Endothelial cell of umbilical vein (primary cell): ENCODE data around the gene CBLB. TPM values are rescaled to one million over a fixed set of nuclear protein-coding genes. Genes with fewer than 3 reads are reported as not detected.

ENCODE experiments used
- BruUV-seq: library from RNA; stranded (reverse); fragments of 400-500 nt; replicated peaks from 2 replicates; lab custom pipeline; 2021; lab: Mats Ljungman, UMichigan
- CTCF ChIA-PET: fragments of 300-600, 350-600 bp; sonication (Branson Sonifier 250); formaldehyde crosslinking; loops from one replicate; lab custom pipeline; 2021; ENCODE audit warnings: antibody characterized with exemption, inconsistent platforms; lab: Charles Lee
- POLR2A ChIA-PET: fragments of 300-600, 350-600 bp; sonication (Branson Sonifier 250); formaldehyde crosslinking; loops from one replicate; lab custom pipeline; 2021; ENCODE audit warnings: antibody characterized with exemption, inconsistent platforms; lab: Charles Lee
- DNase-seq: peaks from one replicate; pipeline ENCODE4 v3.0.0-alpha.2; 2011; ENCODE audit warnings: low read depth, low spot score
- FAIRE-seq: peaks from 2 replicates; lab custom pipeline; 2011; peaks lifted over from hg19 to GRCh38; lab: Jason Lieb, UNC
- H2AFZ ChIP-seq: 2 replicates; pipeline ENCODE4 v1.6.0; 2012; ENCODE audit warnings: low read depth, low read length, control low read depth, inconsistent platforms
- H3K27ac ChIP-seq: 2 replicates; pipeline ENCODE4 v1.5.1; 2011; ENCODE audit warnings: low read depth, mild to moderate bottlenecking, control low read depth, low read length, moderate library complexity; ENCODE audit not compliant: insufficient read depth
- H3K27me3 ChIP-seq, 2 experiments: 2 replicates each; pipeline versions ENCODE4 v1.6.0 to v1.6.1; 2011; ENCODE audit warnings: low read length in 2 of 2, mixed read lengths in 1 of 2; ENCODE audit not compliant: control insufficient read depth in 2 of 2, insufficient read depth in 2 of 2
- H3K36me3 ChIP-seq, 2 experiments: 2 replicates in 1 of 2; 3 replicates in 1 of 2; pipeline ENCODE4 v1.5.1; 2011; ENCODE audit warnings: low read length in 2 of 2, mild to moderate bottlenecking in 1 of 2, moderate library complexity in 1 of 2; ENCODE audit not compliant: control insufficient read depth in 2 of 2, insufficient read depth in 2 of 2; ENCODE audit errors: extremely low read depth in 1 of 2
- H3K4me1 ChIP-seq: 3 replicates; pipeline ENCODE4 v1.5.1; 2011; ENCODE audit warnings: mild to moderate bottlenecking, low read length; ENCODE audit not compliant: control insufficient read depth, insufficient read depth; ENCODE audit errors: extremely low read depth
- H3K4me2 ChIP-seq: 2 replicates; pipeline ENCODE4 v1.6.1; 2011; ENCODE audit warnings: low read length, control low read depth, mixed read lengths; ENCODE audit not compliant: insufficient read depth
- H3K4me3 ChIP-seq, 3 experiments: fragments of 200-600 bp in 1 of 3; sonication (generic), shearing (Covaris generic) in 1 of 3; replicated peaks in 1 of 3; 2 replicates each; pipeline ENCODE4 v1.5.1; 2011 to 2016; ENCODE audit warnings: control low read depth in 3 of 3, low read length in 3 of 3, mild to moderate bottlenecking in 2 of 3, inconsistent platforms in 1 of 3, low read depth in 1 of 3, moderate library complexity in 1 of 3; ENCODE audit not compliant: insufficient read depth in 1 of 3
- H3K79me2 ChIP-seq: 2 replicates; pipeline ENCODE4 v1.6.0; 2012; ENCODE audit warnings: low read length, inconsistent platforms; ENCODE audit not compliant: control insufficient read depth, insufficient read depth
- H3K9ac ChIP-seq: replicated peaks from 2 replicates; pipeline ENCODE3; 2011; ENCODE audit warnings: low read length, control low read depth; ENCODE audit not compliant: insufficient read depth; ENCODE audit errors: extremely low read depth
- H3K9me1 ChIP-seq: replicated peaks from 3 replicates; pipeline ENCODE4 v1.6.0; 2011; ENCODE audit warnings: mild to moderate bottlenecking, low read length; ENCODE audit not compliant: control insufficient read depth, insufficient read depth; ENCODE audit errors: extremely low read depth
- H3K9me3 ChIP-seq: replicated peaks from 2 replicates; pipeline ENCODE4 v1.5.1; 2012; ENCODE audit warnings: low read length, inconsistent platforms; ENCODE audit not compliant: control insufficient read depth, insufficient read depth
- H4K20me1 ChIP-seq: replicated peaks from 2 replicates; pipeline ENCODE3; 2011; ENCODE audit warnings: mild to moderate bottlenecking, low read length; ENCODE audit not compliant: control insufficient read depth, insufficient read depth; ENCODE audit errors: extremely low read depth
- EZH2 ChIP-seq: IDR thresholded peaks from 2 replicates; pipeline ENCODE4 v1.6.1; 2012; ENCODE audit warnings: borderline replicate concordance, low read depth, mild to moderate bottlenecking, moderate library complexity, low read length, inconsistent platforms; ENCODE audit not compliant: severe bottlenecking
- FOS ChIP-seq: IDR thresholded peaks from 2 replicates; pipeline ENCODE4 v1.6.1; 2011; ENCODE audit warnings: mild to moderate bottlenecking, low read length, moderate library complexity, borderline replicate concordance; ENCODE audit not compliant: insufficient read depth
- GATA2 ChIP-seq: IDR thresholded peaks from 2 replicates; pipeline ENCODE4 v1.7.0; 2011; ENCODE audit warnings: low read depth, mild to moderate bottlenecking, moderate library complexity, mixed read lengths, low read length; ENCODE audit not compliant: insufficient read length, insufficient read depth
- JUN ChIP-seq: IDR thresholded peaks from 2 replicates; pipeline ENCODE4 v1.6.1; 2011; ENCODE audit warnings: borderline replicate concordance, low read depth; ENCODE audit not compliant: insufficient read length, insufficient read depth
- MYC ChIP-seq: IDR thresholded peaks from one replicate; pipeline ENCODE4 v1.6.1; 2011; ENCODE audit warnings: mild to moderate bottlenecking, low read depth, low read length
- POLR2A ChIP-seq: IDR thresholded peaks from 2 replicates; pipeline ENCODE4 v1.6.1; 2012; ENCODE audit warnings: low read depth, mild to moderate bottlenecking, control low read depth, low read length
- POLR2AphosphoS5 ChIP-seq: IDR thresholded peaks from 2 replicates; pipeline ENCODE4 v1.6.1; 2012; ENCODE audit warnings: low read depth, mild to moderate bottlenecking, control low read depth, low read length, moderate library complexity; ENCODE audit not compliant: insufficient read depth
- dilution Hi-C: fragments of 300-500 bp; cut with MboI; formaldehyde crosslinking; loops from one replicate; pipeline ENCODE4 v1.15.0; 2019; ENCODE audit warnings: low sequenced_read_pairs; ENCODE audit not compliant: extremely low pct_ligation_motif_present
- intact Hi-C: fragments of 100-400 bp; cut with micrococcal nuclease; formaldehyde crosslinking; loops from one replicate; pipeline ENCODE4 v1.10.0; 2022
- polyA plus RNA-seq, 4 experiments: library from polyadenylated mRNA; depleted of rRNA in 3 of 4; stranded (reverse) in 3 of 4; unstranded in 1 of 4; fragments of >200 nt; gene quantifications; 2 replicates each; pipeline versions ENCODE4 v1.2.1 to v1.2.3, GENCODE V29; 2011 to 2012; ENCODE audit warnings: missing spikeins in 1 of 4
- total RNA-seq: library from RNA; stranded (reverse); gene quantifications from 2 replicates; pipeline ENCODE4 v1.2.3, GENCODE V29; 2021
- TF ChIP-seq, protein P1 (sequence below), 2 donors: IDR thresholded peaks; 1 replicate in 1 of 2; 2 replicates in 1 of 2; pipeline ENCODE4 v1.5.1; 2011; ENCODE audit warnings: low read length in 2 of 2, mild to moderate bottlenecking in 2 of 2, moderate library complexity in 2 of 2, control low read depth in 1 of 2, inconsistent platforms in 1 of 2, low read depth in 1 of 2; ENCODE audit not compliant: insufficient read depth in 1 of 2; ENCODE audit errors: extremely low read depth in 1 of 2
- TF ChIP-seq, protein P2 (sequence below): IDR thresholded peaks from 2 replicates; pipeline ENCODE4 v1.6.1; 2011; ENCODE audit not compliant: insufficient read depth, insufficient read length

Gene CBLB
- total and polyA plus RNA-seq, 2 donors (not counting 3 experiments of a cell fraction or from before 2014, with no cell fraction given) = 17.8 to 39.6 TPM

DNA sequence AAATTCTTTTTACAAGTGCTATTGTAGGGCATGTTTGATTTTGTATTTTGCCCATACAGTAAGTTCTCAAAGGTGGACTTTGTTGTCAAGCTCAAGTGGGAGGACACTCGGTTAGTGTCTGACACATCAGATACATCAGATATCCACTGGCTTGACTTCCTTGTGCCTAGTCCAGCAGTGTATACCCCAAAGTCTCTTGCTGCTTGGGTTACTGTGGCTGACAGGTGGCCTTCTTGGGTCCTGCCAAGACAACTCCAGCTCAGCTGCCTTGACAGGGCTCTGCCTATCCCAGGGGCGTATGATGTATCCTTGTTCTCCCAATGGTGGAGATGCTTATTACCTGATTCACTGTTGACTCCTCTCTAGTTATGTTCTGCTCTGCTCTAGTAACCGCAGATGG lies 214.9 kb downstream of the CBLB start:
- intact Hi-C loops (no loop called here), dilution Hi-C loops (no loop called here)
- DNase-seq = no peak
- H2AFZ ChIP-seq = no peak overlapping the region
- H3K9me1 ChIP-seq = no peaks in the 10 kb centered on the region
- no peak overlapping the region for H3K4me3 ChIP-seq
- no peak for TF ChIP-seq JUN
- no peak for TF ChIP-seq EZH2
- H4K20me1 ChIP-seq = no peaks in the 10 kb centered on the region
- CTCF ChIA-PET = no interaction called here
- no peaks in the 10 kb centered on the region for H3K79me2 ChIP-seq
- H3K4me2 ChIP-seq = no peak overlapping the region
- FAIRE-seq = no peak
- POLR2A ChIA-PET = no interaction called here
- BruUV-seq = no TSS peak
- H3K27ac ChIP-seq = no peak overlapping the region
- H3K27me3 ChIP-seq = peaks cover 0 to 1% of the 10 kb centered on the region in 2 experiments
- H3K4me1 ChIP-seq = no peaks in the 10 kb centered on the region
- no peak overlapping the region for H3K9ac ChIP-seq
- H3K9me3 ChIP-seq = no peaks in the 10 kb centered on the region
- peaks cover 2 to 6% of the 10 kb centered on the region in 2 experiments for H3K36me3 ChIP-seq

DNA sequence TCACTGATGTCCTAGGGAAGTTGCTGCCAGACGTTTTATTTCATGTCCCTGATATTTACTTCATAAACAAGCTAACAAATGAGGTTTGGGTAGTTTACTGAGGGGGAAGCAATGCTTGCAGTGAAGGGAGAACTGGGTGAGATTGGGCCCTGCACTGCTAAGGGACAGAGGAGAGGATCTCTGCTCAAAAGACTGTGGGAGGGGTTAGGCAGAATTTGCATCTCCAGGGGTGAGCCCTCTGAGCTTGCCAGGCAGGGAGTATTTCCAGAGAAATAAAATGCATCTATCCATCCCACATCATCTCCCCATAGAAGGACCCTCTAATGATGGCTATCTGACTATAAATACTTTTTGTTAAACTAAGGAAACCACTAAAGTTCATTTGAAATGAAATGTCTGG lies 215.6 kb downstream of the CBLB start:
- intact Hi-C loops = no loop called here
- H3K27me3 ChIP-seq = peaks cover 0 to 1% of the 10 kb centered on the region in 2 experiments
- no peaks in the 10 kb centered on the region for H3K79me2 ChIP-seq
- no peak for FAIRE-seq
- dilution Hi-C loops = no loop called here
- H3K27ac ChIP-seq = no peak overlapping the region
- no peak overlapping the region for H3K4me2 ChIP-seq
- DNase-seq = no peak
- no peak overlapping the region for H3K9ac ChIP-seq
- no TSS peak for BruUV-seq
- no peaks in the 10 kb centered on the region for H3K4me1 ChIP-seq
- H3K4me3 ChIP-seq = no peak overlapping the region
- H3K36me3 ChIP-seq = peaks cover 0 to 2% of the 10 kb centered on the region in 2 experiments
- H4K20me1 ChIP-seq = no peaks in the 10 kb centered on the region
- TF ChIP-seq POLR2A (no peak), JUN (no peak), GATA2 (no peak), FOS (no peak), MYC (no peak), EZH2 (no peak), POLR2AphosphoS5 (no peak)
- TF ChIP-seq, protein P1, sequence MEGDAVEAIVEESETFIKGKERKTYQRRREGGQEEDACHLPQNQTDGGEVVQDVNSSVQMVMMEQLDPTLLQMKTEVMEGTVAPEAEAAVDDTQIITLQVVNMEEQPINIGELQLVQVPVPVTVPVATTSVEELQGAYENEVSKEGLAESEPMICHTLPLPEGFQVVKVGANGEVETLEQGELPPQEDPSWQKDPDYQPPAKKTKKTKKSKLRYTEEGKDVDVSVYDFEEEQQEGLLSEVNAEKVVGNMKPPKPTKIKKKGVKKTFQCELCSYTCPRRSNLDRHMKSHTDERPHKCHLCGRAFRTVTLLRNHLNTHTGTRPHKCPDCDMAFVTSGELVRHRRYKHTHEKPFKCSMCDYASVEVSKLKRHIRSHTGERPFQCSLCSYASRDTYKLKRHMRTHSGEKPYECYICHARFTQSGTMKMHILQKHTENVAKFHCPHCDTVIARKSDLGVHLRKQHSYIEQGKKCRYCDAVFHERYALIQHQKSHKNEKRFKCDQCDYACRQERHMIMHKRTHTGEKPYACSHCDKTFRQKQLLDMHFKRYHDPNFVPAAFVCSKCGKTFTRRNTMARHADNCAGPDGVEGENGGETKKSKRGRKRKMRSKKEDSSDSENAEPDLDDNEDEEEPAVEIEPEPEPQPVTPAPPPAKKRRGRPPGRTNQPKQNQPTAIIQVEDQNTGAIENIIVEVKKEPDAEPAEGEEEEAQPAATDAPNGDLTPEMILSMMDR (IDR thresholded peaks at IDR 0.05; ENCODE audit: extremely low read depth in 1 of 2, insufficient read depth in 1 of 2, low read depth in 1 of 2, low read length in 2 of 2) = no peak
- TF ChIP-seq, protein P2, sequence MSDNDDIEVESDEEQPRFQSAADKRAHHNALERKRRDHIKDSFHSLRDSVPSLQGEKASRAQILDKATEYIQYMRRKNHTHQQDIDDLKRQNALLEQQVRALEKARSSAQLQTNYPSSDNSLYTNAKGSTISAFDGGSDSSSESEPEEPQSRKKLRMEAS = no peak
- CTCF ChIA-PET = no interaction called here
- no peak overlapping the region for H2AFZ ChIP-seq
- H3K9me1 ChIP-seq = no peaks in the 10 kb centered on the region
- POLR2A ChIA-PET = no interaction called here
- H3K9me3 ChIP-seq = no peaks in the 10 kb centered on the region
